Stimulated activated CD8-positive, alpha-beta memory T cell treated with anti-CD3 and anti-CD28 coated beads, Interleukin-7, amount 100 ng/mL, for 1 hour (primary cell): ENCODE data around the gene PANK2.
A peak's percentile ranks its signal among the peaks of the same experiment; 100 is the strongest.
"Not testable (repeated sequence)": the region's sequence is repeated elsewhere in the genome, so short reads cannot be mapped to it uniquely, and the experiment has no call there.

ENCODE experiments used
- DNase-seq, 2 donors: peaks; one replicate each; pipeline ENCODE4 v3.0.0-alpha.2; 2020; ENCODE audit warnings: low read depth in 2 of 2

The PANK2 gene

GRCh38 chr20:3888622-3889488 lies at the start of gene PANK2:
PANK2 (plus strand) TSS chr20:3889387.
- peak; percentile 90 to 93 for DNase-seq

DNA sequence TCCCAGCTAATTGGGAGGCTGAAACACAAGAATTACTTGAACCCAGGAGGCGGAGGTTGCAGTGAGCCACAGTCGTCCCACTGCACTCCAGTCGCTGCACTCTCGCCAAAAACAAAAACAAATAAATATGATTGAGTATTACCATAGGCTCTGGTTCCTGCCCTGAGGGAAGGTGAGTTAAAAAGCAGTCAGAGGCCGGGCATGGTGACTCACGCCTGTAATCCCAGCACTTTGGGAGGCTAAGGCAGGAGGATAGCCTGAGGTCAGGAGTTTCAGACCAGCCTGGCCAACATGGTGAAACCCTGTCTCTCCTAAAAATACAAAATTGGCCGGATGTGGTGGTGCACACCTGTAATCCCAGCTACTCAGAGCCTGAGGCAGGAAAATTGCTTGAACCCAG lies 49.0 kb upstream of the PANK2 start:
- DNase-seq, result not testable (repeated sequence)

- no peak for DNase-seq
Observed at GRCh38 chr20:3842348-3842930, 46.7 kb upstream of the PANK2 start.

DNA sequence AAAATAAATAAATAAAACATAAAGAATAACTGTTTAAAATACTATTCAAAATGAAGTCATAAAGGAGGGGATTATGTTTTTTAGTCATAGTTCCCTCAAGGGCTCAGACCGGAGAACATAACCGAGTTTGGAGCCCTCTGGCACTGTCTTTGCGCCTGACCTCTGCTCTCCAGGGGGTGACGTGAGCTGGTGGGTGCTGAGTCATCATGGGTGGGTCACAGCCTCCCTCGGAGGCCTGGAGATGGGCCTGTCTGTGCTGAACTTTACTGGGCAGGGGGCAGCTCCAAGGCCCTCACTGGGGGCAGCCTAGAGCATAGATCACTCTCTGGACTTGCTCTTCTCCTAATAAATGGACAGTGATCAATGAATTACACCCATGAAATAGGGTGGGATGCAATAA lies 45.7 kb upstream of the PANK2 start:
- DNase-seq, result no peak

GRCh38 chr20:3843990-3844619 lies 45.1 kb upstream of the PANK2 start:
- DNase-seq, result not testable (repeated sequence)

GRCh38 chr20:3846378-3846739 lies 42.8 kb upstream of the PANK2 start:
- no peak for DNase-seq

- DNase-seq, result peak; percentile 67 to 68
Observed at GRCh38 chr20:3846740-3847428, 42.3 kb upstream of the PANK2 start, which contains the start of gene MAVS. MAVS (plus strand) TSS chr20:3846834; CDS start chr20:3854625, 7,791 bp downstream.

DNA sequence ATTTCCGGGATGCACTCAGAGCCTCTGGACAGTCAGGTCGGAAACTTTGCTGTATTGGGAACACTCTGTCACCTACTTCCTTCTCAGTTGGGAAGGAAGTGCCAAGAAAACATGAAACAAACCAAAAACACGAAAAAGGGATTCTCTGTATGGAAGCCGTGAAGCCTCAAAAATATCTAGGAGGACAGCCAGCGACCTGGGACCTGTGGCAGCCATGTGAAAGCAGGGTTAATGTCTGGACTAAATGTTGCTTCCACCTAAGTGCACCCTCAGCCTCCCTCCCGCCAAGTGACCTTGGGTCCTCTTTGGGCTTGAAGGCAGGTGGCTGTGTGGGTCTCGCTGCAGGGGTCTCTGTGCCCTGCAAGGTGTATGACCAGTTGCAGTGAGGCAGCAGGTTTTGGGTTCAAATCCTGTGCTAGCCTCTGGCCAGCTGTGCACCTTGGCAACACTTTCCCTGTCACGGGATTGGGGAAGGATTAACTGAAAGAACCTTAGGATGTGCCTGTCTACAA lies 41.7 kb upstream of the PANK2 start:
- DNase-seq, result no peak

- DNase-seq, result no peak
Observed at GRCh38 chr20:3848565-3848964, 40.6 kb upstream of the PANK2 start.

DNA sequence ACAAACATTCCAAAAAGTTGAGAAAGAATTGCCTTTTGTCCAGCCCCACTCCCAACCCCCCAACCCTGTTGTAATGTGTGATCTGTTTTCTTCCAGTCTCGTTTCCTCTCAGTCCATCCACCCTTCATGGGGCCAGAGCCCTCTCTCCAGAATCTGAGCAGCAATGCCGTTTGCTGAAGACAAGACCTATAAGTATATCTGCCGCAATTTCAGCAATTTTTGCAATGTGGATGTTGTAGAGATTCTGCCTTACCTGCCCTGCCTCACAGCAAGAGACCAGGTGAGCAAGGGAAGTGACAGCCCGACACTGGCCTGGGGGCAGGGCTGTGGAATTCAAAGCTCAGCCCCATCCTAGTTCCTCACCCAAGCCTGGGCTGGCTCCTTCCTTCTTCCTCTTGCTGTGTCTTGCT lies 34.7 kb upstream of the PANK2 start:
- DNase-seq, result no peak

DNA sequence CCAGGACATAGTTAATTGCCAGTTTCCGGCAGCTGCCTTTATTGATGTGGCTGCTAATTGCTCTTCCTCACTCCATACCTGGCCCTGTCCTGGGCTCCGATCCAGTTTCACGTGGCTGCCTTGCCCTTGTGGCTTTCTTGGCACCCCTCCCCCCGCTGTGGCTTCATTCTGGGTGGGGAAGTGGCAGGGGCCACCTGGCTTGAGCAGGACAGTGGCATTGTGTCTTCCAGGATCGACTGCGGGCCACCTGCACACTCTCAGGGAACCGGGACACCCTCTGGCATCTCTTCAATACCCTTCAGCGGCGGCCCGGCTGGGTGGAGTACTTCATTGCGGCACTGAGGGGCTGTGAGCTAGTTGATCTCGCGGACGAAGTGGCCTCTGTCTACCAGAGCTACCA lies 31.8 kb upstream of the PANK2 start:
- DNase-seq, result no peak

GRCh38 chr20:3858689-3859088 lies 30.5 kb upstream of the PANK2 start:
- no peak for DNase-seq

GRCh38 chr20:3861191-3861590 lies 28.0 kb upstream of the PANK2 start:
- DNase-seq, result no peak

DNA sequence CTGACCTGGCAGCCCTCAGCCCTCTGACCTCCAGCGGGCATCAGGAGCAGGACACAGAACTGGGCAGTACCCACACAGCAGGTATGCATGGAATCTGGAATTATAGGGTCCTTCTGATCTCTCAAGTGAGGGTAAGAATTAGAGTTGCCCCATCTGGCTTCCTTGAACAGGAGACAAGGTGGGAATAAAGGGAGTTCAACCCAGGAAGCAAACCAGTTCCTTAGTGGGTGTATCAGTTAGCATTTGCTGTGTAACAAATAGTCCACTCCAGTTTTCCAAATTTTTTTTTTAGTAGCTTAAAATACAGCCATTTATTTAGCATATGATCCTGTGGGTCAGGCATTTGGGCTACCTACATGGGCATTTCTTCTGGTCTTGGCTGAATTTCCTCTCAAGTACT lies 26.9 kb upstream of the PANK2 start:
- DNase-seq, result no peak

DNA sequence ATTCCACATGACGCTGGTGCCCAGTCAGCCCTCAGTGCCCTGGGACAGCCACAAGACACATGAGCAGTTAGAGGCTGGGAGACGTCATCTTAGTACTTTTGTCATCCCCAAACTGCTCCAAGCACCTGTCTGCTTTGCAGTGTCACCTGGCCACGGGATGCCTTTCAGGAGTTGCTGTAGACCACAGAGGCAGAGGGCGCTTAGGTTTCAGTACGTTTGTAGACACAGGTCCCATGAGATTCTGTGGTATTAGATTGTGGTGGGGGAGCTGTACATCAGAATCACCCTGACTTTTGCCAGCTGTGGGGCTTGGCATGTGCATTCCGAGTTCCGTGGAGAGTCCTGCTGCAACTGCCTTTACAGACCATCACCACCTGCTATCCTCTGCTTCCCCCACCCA lies 25.9 kb upstream of the PANK2 start:
- no peak for DNase-seq

GRCh38 chr20:3864518-3864917 lies 24.7 kb upstream of the PANK2 start:
- DNase-seq, result no peak

DNA sequence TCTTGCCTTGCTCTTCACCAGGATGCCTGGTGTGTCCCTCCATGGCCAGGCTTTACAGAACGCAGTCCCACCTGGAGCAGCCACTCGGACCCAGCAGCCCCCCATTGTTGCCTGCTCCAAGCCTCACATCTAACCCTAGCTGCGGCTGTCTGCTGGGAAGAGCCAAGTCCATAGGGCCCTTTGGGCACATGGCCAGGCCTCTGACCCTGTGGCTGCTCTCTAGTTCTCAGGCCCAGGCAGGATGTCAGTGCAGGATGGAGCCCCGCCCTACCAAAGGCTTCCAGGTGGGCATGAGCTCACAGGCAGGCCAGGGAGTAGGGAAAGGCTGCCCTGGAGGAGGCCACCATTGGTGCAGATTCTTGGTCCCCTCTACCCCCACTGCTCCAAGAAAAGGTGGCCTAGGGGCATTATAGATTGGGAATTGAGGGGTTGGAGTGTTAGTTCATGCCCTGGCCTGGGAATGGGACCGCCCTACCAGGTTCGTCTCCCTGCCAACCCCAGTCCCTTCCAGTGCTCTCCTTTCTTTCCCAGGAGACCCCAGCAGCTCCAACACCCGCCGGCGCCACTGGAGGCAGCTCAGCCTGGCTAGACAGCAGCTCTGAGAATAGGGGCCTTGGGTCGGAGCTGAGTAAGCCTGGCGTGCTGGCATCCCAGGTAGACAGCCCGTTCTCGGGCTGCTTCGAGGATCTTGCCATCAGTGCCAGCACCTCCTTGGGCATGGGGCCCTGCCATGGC lies 23.9 kb upstream of the PANK2 start:
- no peak for DNase-seq

DNA sequence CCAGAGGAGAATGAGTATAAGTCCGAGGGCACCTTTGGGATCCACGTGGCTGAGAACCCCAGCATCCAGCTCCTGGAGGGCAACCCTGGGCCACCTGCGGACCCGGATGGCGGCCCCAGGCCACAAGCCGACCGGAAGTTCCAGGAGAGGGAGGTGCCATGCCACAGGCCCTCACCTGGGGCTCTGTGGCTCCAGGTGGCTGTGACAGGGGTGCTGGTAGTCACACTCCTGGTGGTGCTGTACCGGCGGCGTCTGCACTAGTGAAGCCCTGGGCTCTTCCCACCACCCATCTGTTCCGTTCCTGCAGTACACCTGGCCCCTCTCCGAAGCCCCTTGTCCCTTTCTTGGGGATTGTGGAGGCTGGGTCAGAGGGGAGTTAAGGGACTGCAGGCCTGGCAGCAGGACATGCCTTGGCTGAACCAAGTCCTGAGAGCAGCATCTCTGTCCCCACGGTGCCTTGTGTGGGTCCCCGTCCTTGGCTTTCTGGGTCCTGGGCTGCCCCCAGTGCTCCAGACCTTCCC lies 23.2 kb upstream of the PANK2 start:
- no peak for DNase-seq

DNA sequence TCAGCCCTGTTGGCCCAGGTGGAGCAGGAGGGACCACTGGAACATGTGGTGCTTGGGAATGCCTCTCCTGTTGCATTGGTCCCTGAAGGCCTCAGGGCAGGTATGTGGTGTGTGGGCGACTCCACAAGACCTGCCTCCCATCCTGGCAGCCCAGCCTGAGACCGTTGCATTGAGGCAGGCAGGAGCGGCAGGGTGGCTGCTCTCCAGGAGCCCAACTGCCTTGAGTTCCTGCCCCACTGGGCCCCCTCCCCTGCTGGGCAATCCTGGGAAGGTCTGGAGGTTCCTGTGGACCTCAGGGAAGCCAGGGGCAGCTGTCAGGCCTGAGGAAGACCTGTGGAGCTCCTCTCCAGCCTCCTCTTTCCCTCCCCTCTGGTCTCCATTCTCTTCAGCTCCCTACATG lies 22.7 kb upstream of the PANK2 start:
- no peak for DNase-seq

DNA sequence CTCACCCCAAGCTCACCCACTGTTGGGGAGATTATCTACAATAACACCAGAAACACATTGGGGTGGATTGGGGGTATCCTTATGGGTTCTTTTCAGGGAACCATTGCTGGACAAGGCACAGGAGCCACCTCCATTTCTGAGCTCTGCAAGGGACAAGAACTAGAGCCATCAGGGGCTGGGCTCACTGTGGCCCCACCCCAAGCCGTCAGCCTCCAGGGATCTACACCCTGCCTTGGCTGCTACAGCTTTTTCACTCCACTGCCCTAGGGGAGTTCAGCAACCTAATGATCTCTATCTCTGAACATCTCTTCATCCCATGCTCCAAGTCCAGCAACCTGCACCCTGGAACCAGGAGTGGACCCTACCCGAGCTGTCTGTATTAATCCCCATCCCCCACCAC lies 21.4 kb upstream of the PANK2 start:
- DNase-seq, result no peak
